ENCODE measurements around the gene CYS1.
"Not testable (repeated sequence)": the region's sequence is repeated elsewhere in the genome, so short reads cannot be mapped to it uniquely, and the experiment has no call there.

The CYS1 gene

GRCh38 chr2:10104906-10105305 lies 24.7 kb upstream of the CYS1 start:
- not testable (repeated sequence) for H3K9me3 ChIP-seq (ENCODE audit: control insufficient read depth, insufficient read depth, low read length); H3K36me3 ChIP-seq (ENCODE audit: insufficient read depth, low read length); H3K4me1 ChIP-seq (ENCODE audit: insufficient read depth, low read length); H3K9ac ChIP-seq (ENCODE audit: low read depth, low read length)

GRCh38 chr2:10103179-10103578 lies 23.0 kb upstream of the CYS1 start:
- no peaks in the 10 kb centered on the region for H3K36me3 ChIP-seq (ENCODE audit: insufficient read depth, low read length)
- no peaks in the 10 kb centered on the region for H3K4me1 ChIP-seq (ENCODE audit: insufficient read depth, low read length)
- H3K9me3 ChIP-seq (ENCODE audit: control insufficient read depth, insufficient read depth, low read length): peaks cover 7% of the 10 kb centered on the region; the same call in 1 of the 2 replicates
- no peak overlapping the region for H3K9ac ChIP-seq (ENCODE audit: low read depth, low read length)

GRCh38 chr2:10101491-10101890 lies 21.3 kb upstream of the CYS1 start:
- Histone ChIP-seq H3K9me3 (ENCODE audit: control insufficient read depth, insufficient read depth, low read length) (peaks cover 7% of the 10 kb centered on the region; the same call in 1 of the 2 replicates), H3K9ac (ENCODE audit: low read depth, low read length) (no peak overlapping the region), H3K4me1 (ENCODE audit: insufficient read depth, low read length) (peaks cover 6% of the 10 kb centered on the region; the same call in 1 of the 2 replicates), H3K36me3 (ENCODE audit: insufficient read depth, low read length) (no peaks in the 10 kb centered on the region)

- peaks cover 9% of the 10 kb centered on the region; the same call in 1 of the 2 replicates for H3K4me1 ChIP-seq (ENCODE audit: insufficient read depth, low read length)
- no peak overlapping the region for H3K9ac ChIP-seq (ENCODE audit: low read depth, low read length)
- no peaks in the 10 kb centered on the region for H3K36me3 ChIP-seq (ENCODE audit: insufficient read depth, low read length)
- no peaks in the 10 kb centered on the region for H3K9me3 ChIP-seq (ENCODE audit: control insufficient read depth, insufficient read depth, low read length)
Measured at GRCh38 chr2:10097352-10098148, 17.3 kb upstream of the CYS1 start.

DNA sequence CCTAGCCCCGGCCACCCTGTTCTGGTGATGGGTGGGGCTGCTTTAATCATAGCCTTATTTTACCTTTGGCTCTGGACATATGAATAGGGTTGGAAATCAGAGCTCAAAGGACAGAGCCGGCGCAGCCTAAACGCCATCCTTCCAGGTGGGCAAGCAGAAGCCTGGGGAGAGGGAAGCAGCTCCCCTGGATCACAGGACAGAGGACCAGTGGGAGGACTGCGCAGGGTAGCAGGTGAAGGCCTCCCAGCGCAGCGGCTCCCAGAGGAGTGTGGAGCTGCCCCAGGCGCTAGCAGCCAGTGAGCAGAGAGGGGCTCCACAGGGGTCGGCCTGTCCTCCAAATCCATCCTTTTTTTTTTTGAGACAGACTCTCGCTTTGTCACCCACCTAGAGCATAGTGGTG lies 16.4 kb upstream of the CYS1 start:
- peaks cover 9% of the 10 kb centered on the region; the same call in 1 of the 2 replicates for H3K4me1 ChIP-seq (ENCODE audit: insufficient read depth, low read length)
- no peaks in the 10 kb centered on the region for H3K9me3 ChIP-seq (ENCODE audit: control insufficient read depth, insufficient read depth, low read length)
- H3K36me3 ChIP-seq (ENCODE audit: insufficient read depth, low read length): no peaks in the 10 kb centered on the region
- H3K9ac ChIP-seq (ENCODE audit: low read depth, low read length): no peak overlapping the region

- H3K36me3 ChIP-seq (ENCODE audit: insufficient read depth, low read length): no peaks in the 10 kb centered on the region
- H3K9me3 ChIP-seq (ENCODE audit: control insufficient read depth, insufficient read depth, low read length): no peaks in the 10 kb centered on the region
- H3K4me1 ChIP-seq (ENCODE audit: insufficient read depth, low read length): peaks cover 9% of the 10 kb centered on the region; the same call in 1 of the 2 replicates
- H3K9ac ChIP-seq (ENCODE audit: low read depth, low read length): no peak overlapping the region
Measured at GRCh38 chr2:10095175-10095574, 15.0 kb upstream of the CYS1 start.

DNA sequence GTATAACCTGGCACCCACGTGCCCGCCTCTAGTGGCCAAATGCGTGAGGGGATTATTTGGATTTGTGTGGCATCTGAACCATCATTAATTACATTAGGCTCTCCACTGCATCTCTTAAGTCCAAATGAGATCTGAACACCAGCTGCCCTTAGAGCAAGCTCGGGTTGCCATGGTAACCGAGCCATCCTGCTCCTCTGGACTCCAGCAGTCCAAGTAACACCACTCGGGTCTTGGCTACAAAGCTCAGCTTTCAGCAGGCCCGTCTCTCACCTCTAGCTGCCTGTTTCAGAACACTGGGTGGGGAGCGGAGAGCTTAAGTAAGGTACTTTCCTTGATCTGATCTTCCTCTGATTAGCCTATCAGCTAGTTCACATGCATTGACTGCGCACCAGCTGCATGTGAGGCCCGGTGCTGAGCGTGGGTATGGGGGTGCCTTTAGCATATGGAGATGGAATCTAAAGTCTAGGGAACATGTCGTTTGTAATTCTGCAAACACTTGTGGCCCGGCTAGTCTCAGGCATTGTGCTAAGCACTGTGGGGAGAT lies 14.1 kb upstream of the CYS1 start:
- Histone ChIP-seq H3K4me1 (ENCODE audit: insufficient read depth, low read length) (peaks cover 13% of the 10 kb centered on the region; the same call in 1 of the 2 replicates), H3K9ac (ENCODE audit: low read depth, low read length) (no peak overlapping the region), H3K36me3 (ENCODE audit: insufficient read depth, low read length) (no peaks in the 10 kb centered on the region), H3K9me3 (ENCODE audit: control insufficient read depth, insufficient read depth, low read length) (no peaks in the 10 kb centered on the region)

- H3K36me3 ChIP-seq (ENCODE audit: insufficient read depth, low read length); H3K9me3 ChIP-seq (ENCODE audit: control insufficient read depth, insufficient read depth, low read length); H3K9ac ChIP-seq (ENCODE audit: low read depth, low read length): not testable (repeated sequence)
- H3K4me1 ChIP-seq (ENCODE audit: insufficient read depth, low read length): peaks cover 11% of the 10 kb centered on the region; the same call in 1 of the 2 replicates
Measured at GRCh38 chr2:10091889-10092244, 11.7 kb upstream of the CYS1 start.

DNA sequence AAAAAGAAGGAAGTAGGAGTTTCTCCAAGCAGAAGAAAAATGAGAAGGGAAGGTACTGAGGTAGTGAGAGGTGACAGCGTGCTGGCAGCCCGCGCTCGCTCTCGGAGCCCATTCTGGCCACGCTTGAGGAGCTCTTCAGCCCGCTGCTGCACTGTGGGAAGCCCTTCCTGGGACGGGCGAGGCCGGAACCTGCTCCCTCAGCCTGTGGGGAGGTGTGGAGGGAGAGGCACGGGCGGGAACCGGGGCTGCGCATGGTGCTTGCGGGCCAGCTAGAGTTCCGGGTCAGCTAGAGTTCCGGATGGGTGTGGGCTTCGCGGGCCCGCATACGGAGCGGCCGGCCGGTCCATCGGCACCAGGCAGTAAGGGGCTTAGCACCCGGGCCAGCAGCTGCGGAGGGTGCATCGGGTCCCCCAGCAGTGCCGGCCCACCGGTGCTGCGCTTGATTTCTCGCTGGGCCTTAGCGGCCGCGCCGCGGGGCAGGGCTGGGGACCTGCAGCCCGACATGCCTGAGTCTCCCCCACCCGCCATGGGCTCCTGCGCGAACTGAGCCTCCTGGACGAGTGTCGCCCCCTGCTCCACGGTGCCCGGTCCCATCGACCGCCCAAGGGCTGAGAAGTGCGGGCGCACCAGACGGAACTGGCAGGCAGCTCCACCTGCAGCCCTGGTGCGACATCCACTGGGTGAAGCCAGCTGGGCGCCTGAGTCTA lies 11.1 kb upstream of the CYS1 start:
- Histone ChIP-seq H3K36me3 (ENCODE audit: insufficient read depth, low read length) (no peaks in the 10 kb centered on the region), H3K4me1 (ENCODE audit: insufficient read depth, low read length) (peaks cover 6% of the 10 kb centered on the region; the same call in 1 of the 2 replicates), H3K9ac (ENCODE audit: low read depth, low read length) (peak overlapping the region; percentile 32; the same call in 1 of the 2 replicates), H3K9me3 (ENCODE audit: control insufficient read depth, insufficient read depth, low read length) (no peaks in the 10 kb centered on the region)

DNA sequence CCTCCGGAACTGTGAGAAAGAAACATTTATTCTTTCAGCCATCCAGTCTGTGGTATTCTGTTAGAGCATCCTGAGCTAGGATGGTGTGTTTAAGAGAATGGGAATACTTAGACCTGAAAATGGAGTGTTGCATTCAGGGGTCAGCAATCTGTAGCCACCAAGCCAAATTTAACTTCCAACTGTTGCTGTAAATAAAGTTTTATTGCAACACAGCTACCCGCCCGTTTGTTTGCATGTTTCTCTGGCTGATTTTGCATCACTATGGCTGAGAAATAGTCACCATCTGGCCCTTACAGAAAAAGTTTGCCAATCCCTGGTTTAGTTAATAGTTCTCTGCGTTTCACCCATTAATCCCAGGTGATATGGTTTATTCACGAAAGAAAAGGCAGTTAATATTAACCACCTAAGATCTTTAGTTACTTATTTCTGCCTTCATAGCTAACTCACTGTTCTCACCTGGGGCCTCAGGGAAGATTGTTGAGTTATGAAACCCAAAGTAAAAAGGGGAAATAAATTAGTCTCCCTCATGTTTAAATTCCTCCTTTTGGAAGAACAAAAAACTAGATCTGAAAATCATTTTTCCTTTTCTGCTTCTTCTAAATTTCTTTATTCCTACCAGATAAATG lies 9.5 kb upstream of the CYS1 start:
- Histone ChIP-seq H3K9me3 (ENCODE audit: control insufficient read depth, insufficient read depth, low read length) (no peaks in the 10 kb centered on the region), H3K4me1 (ENCODE audit: insufficient read depth, low read length) (0 out of 2 replicates have a peak, but pooled peaks cover 5% of the 10 kb centered on the region), H3K9ac (ENCODE audit: low read depth, low read length) (no peak overlapping the region), H3K36me3 (ENCODE audit: insufficient read depth, low read length) (no peaks in the 10 kb centered on the region)

- H3K9ac ChIP-seq (ENCODE audit: low read depth, low read length): no peak overlapping the region
- H3K4me1 ChIP-seq (ENCODE audit: insufficient read depth, low read length): peaks cover 9% of the 10 kb centered on the region; the same call in 1 of the 2 replicates
- no peaks in the 10 kb centered on the region for H3K9me3 ChIP-seq (ENCODE audit: control insufficient read depth, insufficient read depth, low read length)
- H3K36me3 ChIP-seq (ENCODE audit: insufficient read depth, low read length): no peaks in the 10 kb centered on the region
Measured at GRCh38 chr2:10087360-10087759, 7.1 kb upstream of the CYS1 start.

- H3K9ac ChIP-seq (ENCODE audit: low read depth, low read length): no peak overlapping the region
- peaks cover 9% of the 10 kb centered on the region; the same call in 1 of the 2 replicates for H3K4me1 ChIP-seq (ENCODE audit: insufficient read depth, low read length)
- H3K9me3 ChIP-seq (ENCODE audit: control insufficient read depth, insufficient read depth, low read length): no peaks in the 10 kb centered on the region
- no peaks in the 10 kb centered on the region for H3K36me3 ChIP-seq (ENCODE audit: insufficient read depth, low read length)
Measured at GRCh38 chr2:10086950-10087349, 6.7 kb upstream of the CYS1 start.

DNA sequence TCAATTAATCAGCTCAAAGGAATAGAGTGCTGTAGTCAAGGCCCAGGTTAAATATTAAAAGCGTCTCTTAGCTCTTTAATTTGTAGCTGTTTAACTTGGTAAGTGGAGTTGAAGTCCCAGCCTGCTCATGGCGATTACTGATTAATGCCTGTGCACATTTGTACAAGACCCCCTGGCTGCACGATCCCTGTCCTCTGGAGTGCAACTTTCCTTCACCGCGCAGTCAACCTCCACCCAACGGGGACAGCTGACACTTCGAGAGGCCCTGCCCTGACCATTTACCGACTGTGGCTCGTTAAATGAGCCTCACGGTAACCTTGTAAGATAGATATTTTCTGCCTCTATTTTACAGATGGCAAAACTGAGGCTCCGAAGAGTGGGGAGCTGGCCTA lies 5.5 kb upstream of the CYS1 start:
- Histone ChIP-seq H3K9ac (ENCODE audit: low read depth, low read length) (no peak overlapping the region), H3K4me1 (ENCODE audit: insufficient read depth, low read length) (peaks cover 12% of the 10 kb centered on the region; the same call in 1 of the 2 replicates), H3K9me3 (ENCODE audit: control insufficient read depth, insufficient read depth, low read length) (no peaks in the 10 kb centered on the region), H3K36me3 (ENCODE audit: insufficient read depth, low read length) (no peaks in the 10 kb centered on the region)

DNA sequence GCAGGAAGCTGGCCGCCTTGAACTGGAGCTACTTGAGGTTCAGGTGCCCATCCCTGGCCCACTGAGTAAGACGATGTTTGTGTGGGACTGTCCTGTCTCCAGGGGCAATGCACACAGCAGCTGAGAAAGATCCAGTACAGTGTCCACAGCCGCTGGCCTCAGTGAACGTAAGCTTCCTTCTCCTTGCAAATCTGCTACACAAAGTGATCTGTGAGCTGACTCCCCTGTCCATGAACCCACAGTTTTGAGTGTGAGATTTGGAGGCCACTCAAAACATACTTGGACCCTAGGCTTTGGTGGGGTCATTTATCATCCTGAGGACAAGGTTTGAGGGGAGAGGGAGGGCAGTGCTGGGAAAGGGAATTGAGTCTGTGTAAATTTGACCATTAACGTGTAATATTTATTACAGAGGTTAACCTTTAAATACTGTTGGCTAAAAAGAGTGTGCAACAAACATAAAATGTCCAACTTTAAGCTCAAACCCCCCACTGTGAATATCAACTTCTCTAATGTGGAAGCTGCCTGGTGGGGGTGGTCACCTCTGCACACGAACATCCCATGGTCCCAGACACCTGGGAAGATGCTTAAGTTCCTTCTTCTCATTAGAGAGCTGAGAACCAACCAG lies 4.9 kb upstream of the CYS1 start:
- Histone ChIP-seq H3K9ac (ENCODE audit: low read depth, low read length) (no peak overlapping the region), H3K4me1 (ENCODE audit: insufficient read depth, low read length) (peaks cover 12% of the 10 kb centered on the region; the same call in 1 of the 2 replicates), H3K36me3 (ENCODE audit: insufficient read depth, low read length) (no peaks in the 10 kb centered on the region), H3K9me3 (ENCODE audit: control insufficient read depth, insufficient read depth, low read length) (no peaks in the 10 kb centered on the region)
